HEK293T (cell line): ENCODE data around the gene RPGRIP1L.

ENCODE experiments used
- FOXA1 ChIP-seq: fragments of 450-650 bp; IDR thresholded peaks from 2 replicates; pipeline ENCODE4 v1.6.1; 2016; ENCODE audit warnings: mild to moderate bottlenecking
- FOXM1 ChIP-seq: fragments of 450-650 bp; IDR thresholded peaks from 2 replicates; pipeline ENCODE4 v1.6.1; 2017; ENCODE audit warnings: mild to moderate bottlenecking, borderline replicate concordance

DNA sequence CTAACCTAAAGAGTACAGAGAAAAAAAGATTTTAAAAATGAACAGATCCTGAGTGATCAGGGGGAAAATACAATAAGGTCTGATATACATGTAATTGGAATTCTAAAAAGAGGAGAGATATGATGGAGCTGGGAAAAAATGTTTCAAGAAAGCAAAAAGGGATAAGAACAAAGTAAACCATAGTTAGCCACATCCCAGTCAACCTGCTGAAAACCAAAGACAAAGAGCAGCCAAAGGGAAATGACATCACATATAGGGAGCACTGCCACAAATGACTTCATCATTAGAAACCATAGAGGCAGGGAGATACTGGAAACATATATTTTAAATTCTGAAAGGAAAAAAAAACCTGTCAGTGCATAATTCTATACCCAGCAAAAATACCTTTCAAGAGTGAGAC is 131.9 kb downstream of the RPGRIP1L start:
- TF ChIP-seq FOXM1 (no peak), FOXA1 (no peak)
